Heart left ventricle (tissue), 16 donors: ENCODE results near the gene C1orf35. TPM values are rescaled to one million over a fixed set of nuclear protein-coding genes. Genes with fewer than 3 reads are reported as not detected.

Experiments used
- ATAC-seq, 4 donors: fragments of 200-7000 bp; cut with Tn5 transposase; one replicate each; pipeline ENCODE4 v1.9.1; 2020 to 2022; ENCODE audit warnings: moderate library complexity in 4 of 4, mild to moderate bottlenecking in 3 of 4, moderate number of reproducible peaks in 1 of 4
- DNase-seq, 5 donors: peaks; one replicate each; pipeline ENCODE4 v3.0.0-alpha.2; 2020
- H3K27ac ChIP-seq, 12 donors: fragments of 200-600 bp; sonication (generic) in 4 of 12; one replicate each; pipeline versions ENCODE4 v1.5.0 to v1.8.0; 2016 to 2022; ENCODE audit warnings: mild to moderate bottlenecking in 2 of 12
- H3K27me3 ChIP-seq, 9 donors: fragments of 200-600 bp; sonication (generic) in 2 of 9; one replicate each; pipeline versions ENCODE4 v1.5.1 to v1.8.0; 2016 to 2022; ENCODE audit warnings: mild to moderate bottlenecking in 3 of 9
- H3K36me3 ChIP-seq, 9 donors: fragments of 200-600 bp; sonication (generic) in 2 of 9; one replicate each; pipeline versions ENCODE4 v1.5.0 to v1.8.0; 2018 to 2022; ENCODE audit warnings: mild to moderate bottlenecking in 2 of 9
- H3K4me1 ChIP-seq, 12 donors: fragments of 200-600 bp; sonication (generic) in 4 of 12; one replicate each; pipeline versions ENCODE4 v1.5.0 to v1.8.0; 2016 to 2022; ENCODE audit warnings: mild to moderate bottlenecking in 3 of 12
- H3K4me3 ChIP-seq, 12 donors: fragments of 200-600 bp; sonication (generic) in 4 of 12; one replicate each; pipeline versions ENCODE4 v1.5.0 to v1.8.0; 2017 to 2022; ENCODE audit warnings: mild to moderate bottlenecking in 9 of 12, moderate library complexity in 4 of 12
- H3K9me3 ChIP-seq, 12 donors: fragments of 200-600 bp; sonication (generic) in 4 of 12; one replicate each; pipeline versions ENCODE4 v1.5.0 to v1.8.0; 2016 to 2022; ENCODE audit warnings: mild to moderate bottlenecking in 1 of 12
- POLR2A ChIP-seq, 2 donors: fragments of 450-650 bp; IDR thresholded peaks; one replicate each; pipeline ENCODE4 v1.6.1; 2017; ENCODE audit warnings: antibody characterized with exemption in 2 of 2, mild to moderate bottlenecking in 2 of 2, moderate library complexity in 2 of 2
- WGBS, 4 donors: extraction: QIAGEN DNeasy Blood & Tissue Kit in 2 of 4; methylation state at CpG; one replicate each; pipeline versions ENCODE4 v1.1.5 to v1.1.7; 2013 to 2018; 5-methylcytosine and 5-hydroxymethylcytosine counted together
- intact Hi-C, 10 donors: fragments of 100-400 bp; cut with DNase I; formaldehyde crosslinking; loops; one replicate each; pipeline versions ENCODE4 v1.11.1 to v1.14.2; 2022
- polyA plus RNA-seq, 2 donors: library from polyadenylated mRNA; stranded (reverse); fragments of 200-250 nt; gene quantifications; one replicate each; pipeline ENCODE4 v1.2.3, GENCODE V29; 2013
- total RNA-seq, 9 donors: library from RNA; depleted of rRNA in 2 of 9; stranded (reverse); fragments of >200 nt in 2 of 9; fragmentation: NEBNext Ultra II Directional in 3 of 9; extraction: Animal tissue kit (Norgen Biotek cat#: 25700) in 3 of 9; gene quantifications; one replicate each; pipeline versions ENCODE4 v1.1.0 to v1.2.4, GENCODE V29; 2016 to 2023
- TF ChIP-seq, protein P1 (sequence below), 12 donors: fragments of 200-600 bp; sonication (generic) in 4 of 12; IDR thresholded peaks; one replicate each; pipeline versions ENCODE4 v1.5.0 to v1.8.0; 2018 to 2022; ENCODE audit warnings: antibody characterized with exemption in 12 of 12, mild to moderate bottlenecking in 5 of 12
- donor health status: ischemic (EF 13 %, LVEDD 7.1; RV severe dilation, severe dysfunction).
- donor health status: healthy with polysubstance abuse.
- donor health status: DM: no; HTN: yes; CAD: no.
- donor health status: DM: no; HTN: no; CAD: no.
- donor health status: ischemic (EF 25% LVEDD 6.9; RV normal size, moderate dysfunction).
- donor health status: ischemic (EF 25% LVEDD 5.7; RV mildly dilated, moderate dysfunction).
- donor health status: healthy.
- donor health status: DM: yes; HTN: yes; CAD: no.
- donor health status: ischemic (EF 35%, LVEDD 5.7; RV mildly dilated, moderate dysfunction).
- donor health status: nonischemic (EF 11% LVEDD 7.7; RV severe dilation, severe dysfunction).
- donor health status: DM: yes; HTN: yes; CAD: no.
- donor health status: PGD.
- donor health status: ischemic (EF 29% LVEDD 5.4; RV normal size, mild dysfunction).
- donor health status: nonischemic (EF 23%, LVEDD 6.1; RV moderate dilation, normal function).

C1orf35 gene
- total and polyA plus RNA-seq, 11 donors = 6.2 to 9.8 (median 7.7) TPM

DNA sequence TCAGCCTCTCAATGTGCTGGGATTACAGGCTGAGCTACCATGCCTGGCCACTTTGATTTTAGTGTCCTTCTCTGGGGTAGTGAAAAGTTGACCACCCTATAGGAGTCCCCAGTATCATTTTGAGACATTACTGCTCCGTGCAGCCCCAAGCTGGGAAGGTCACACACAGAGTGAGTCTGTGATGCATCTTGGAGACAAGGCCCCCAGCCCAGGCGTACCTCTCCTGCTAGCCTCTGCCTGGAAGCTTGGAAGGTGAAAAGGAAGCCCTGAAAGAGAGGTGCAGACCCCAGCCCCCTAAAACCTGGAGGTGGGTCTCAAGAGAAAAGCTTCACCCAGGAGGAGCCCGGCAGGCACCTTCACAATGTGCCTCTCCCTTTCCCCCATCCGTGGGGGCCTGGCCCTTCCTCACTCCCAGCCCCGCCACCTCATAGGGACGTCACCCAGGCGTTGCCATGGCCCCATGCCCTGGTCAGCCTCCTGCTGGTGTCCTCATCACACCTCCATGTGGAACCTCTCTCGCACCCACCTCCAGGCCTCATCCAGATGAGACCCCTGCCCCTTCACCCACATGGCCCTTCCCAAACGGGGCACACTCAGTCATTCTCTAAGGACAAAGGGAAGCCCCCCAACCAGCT is 26.2 kb downstream of the C1orf35 start:
- DNase-seq = peak in 1 of 5 donors; percentile 10
- TF ChIP-seq, protein P1, sequence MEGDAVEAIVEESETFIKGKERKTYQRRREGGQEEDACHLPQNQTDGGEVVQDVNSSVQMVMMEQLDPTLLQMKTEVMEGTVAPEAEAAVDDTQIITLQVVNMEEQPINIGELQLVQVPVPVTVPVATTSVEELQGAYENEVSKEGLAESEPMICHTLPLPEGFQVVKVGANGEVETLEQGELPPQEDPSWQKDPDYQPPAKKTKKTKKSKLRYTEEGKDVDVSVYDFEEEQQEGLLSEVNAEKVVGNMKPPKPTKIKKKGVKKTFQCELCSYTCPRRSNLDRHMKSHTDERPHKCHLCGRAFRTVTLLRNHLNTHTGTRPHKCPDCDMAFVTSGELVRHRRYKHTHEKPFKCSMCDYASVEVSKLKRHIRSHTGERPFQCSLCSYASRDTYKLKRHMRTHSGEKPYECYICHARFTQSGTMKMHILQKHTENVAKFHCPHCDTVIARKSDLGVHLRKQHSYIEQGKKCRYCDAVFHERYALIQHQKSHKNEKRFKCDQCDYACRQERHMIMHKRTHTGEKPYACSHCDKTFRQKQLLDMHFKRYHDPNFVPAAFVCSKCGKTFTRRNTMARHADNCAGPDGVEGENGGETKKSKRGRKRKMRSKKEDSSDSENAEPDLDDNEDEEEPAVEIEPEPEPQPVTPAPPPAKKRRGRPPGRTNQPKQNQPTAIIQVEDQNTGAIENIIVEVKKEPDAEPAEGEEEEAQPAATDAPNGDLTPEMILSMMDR (IDR thresholded peaks at IDR 0.05) = no peak
- no peak for TF ChIP-seq POLR2A (IDR thresholded peaks at IDR 0.05)
- no peak overlapping the region for H3K4me3 ChIP-seq
- no peaks in the 10 kb centered on the region for H3K36me3 ChIP-seq
- H3K27ac ChIP-seq = no peak overlapping the region
- ATAC-seq = no peak
- intact Hi-C loops = loop anchor here in 3 of 10 donors (5.0 to 10.0 kb wide), 3 partner anchors 75 to 332 kb away; no protein-coding TSS in a partner anchor
- H3K4me1 ChIP-seq = peaks cover 0 to 16% (median 10%) of the 10 kb centered on the region in 12 donors
- WGBS, 4 donors = 74 to 78% (median 75%) methylated on average over 9 of the region's 9 CpGs
- no peaks in the 10 kb centered on the region for H3K9me3 ChIP-seq
- peaks cover 0 to 7% (median 0%) of the 10 kb centered on the region in 9 donors for H3K27me3 ChIP-seq

DNA sequence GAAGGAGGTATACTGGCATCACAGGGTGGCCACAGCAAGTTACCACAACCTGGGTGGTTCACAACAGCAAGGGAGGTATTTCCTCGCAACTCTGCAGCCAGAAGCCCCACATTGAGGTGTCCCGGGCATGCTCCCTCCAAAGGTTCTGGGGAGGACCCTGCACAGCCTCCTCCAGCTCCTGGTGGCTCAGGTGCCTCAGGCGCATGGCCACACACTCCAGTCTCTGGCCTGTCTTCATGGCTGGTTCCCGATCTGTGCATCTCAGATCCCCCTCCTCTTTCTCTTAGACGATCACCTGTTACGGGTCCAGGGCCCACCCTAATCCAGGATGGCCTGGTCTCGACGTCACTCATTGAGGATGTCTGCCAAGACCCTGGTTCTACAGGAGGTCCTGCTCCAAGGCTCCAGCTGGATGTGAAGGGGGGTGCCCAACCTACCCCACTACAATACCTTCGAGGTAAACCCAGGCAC is 27.3 kb downstream of the C1orf35 start:
- Histone ChIP-seq H3K36me3 (no peaks in the 10 kb centered on the region), H3K27me3 (peaks cover 0 to 7% (median 0%) of the 10 kb centered on the region in 9 donors), H3K27ac (no peak overlapping the region), H3K4me3 (no peak overlapping the region), H3K9me3 (no peaks in the 10 kb centered on the region), H3K4me1 (peaks cover 0 to 5% (median 0%) of the 10 kb centered on the region in 12 donors)
- TF ChIP-seq, protein P1 (IDR thresholded peaks at IDR 0.05) = no peak
- no peak for TF ChIP-seq POLR2A (IDR thresholded peaks at IDR 0.05)
- 83 to 88% (median 86%) methylated on average over 9 of the region's 9 CpGs for WGBS, 4 donors
- intact Hi-C loops = loop anchor here in 3 of 10 donors (5.0 to 10.0 kb wide), 3 partner anchors 74 to 331 kb away; no protein-coding TSS in a partner anchor
- peak in 2 of 5 donors; percentile 12 to 46 for DNase-seq
- ATAC-seq = no peak

DNA sequence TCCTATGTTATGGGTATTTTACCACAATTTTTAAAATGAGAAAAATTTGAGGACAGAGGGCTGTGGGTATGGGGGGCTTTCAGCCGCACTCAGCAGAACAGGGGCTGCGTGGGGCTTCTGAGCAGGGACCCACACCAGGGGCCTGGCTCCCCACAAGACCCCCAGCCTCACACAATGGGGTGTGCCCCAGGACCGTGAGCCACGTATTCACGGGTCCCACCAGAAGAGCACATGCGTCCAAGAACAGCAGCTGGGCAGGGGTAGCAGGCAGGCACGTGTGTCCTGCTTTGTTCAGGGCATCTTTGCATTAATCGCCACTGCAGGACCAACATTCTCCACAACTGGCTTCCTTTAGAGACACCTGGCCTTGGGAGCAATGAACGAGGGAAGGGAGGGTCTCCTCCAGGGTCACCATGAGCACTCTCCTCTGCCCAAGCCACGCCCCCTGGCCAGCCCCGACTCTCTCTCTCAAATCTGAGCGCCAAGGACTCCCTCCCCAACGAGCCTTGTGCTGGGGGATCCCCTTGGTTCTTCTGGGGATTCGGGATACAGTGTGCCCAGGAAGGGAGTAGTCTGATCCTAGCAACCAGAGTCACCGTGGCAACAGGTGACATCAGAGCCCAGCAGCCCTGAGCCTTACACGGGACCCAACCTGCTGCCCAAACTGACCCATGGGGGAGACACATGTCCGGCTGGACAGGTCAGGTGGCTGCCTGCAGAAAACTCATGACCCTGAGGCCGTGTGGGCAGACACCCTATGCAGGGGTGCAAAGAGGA is 28.0 kb downstream of the C1orf35 start:
- ATAC-seq (peak in 1 of 4 donors; percentile 13), DNase-seq (peak in 3 of 5 donors; percentile 19 to 54 (median 29))
- 43 to 54% (median 51%) methylated on average over 13 to 18 of the region's 18 CpGs for WGBS, 4 donors
- Histone ChIP-seq H3K4me1 (peaks cover 0 to 4% (median 0%) of the 10 kb centered on the region in 12 donors), H3K27ac (no peak overlapping the region), H3K36me3 (no peaks in the 10 kb centered on the region), H3K4me3 (no peak overlapping the region), H3K9me3 (no peaks in the 10 kb centered on the region), H3K27me3 (peaks cover 0 to 7% (median 0%) of the 10 kb centered on the region in 9 donors)
- TF ChIP-seq, protein P1 (IDR thresholded peaks at IDR 0.05) = no peak
- TF ChIP-seq POLR2A (IDR thresholded peaks at IDR 0.05) = no peak
- intact Hi-C loops = loop anchor here in 3 of 10 donors (5.0 to 10.0 kb wide), 3 partner anchors 73 to 330 kb away; no protein-coding TSS in a partner anchor
